ENCODE measurements around the gene TMEM95. TPM values are rescaled to one million over a fixed set of nuclear protein-coding genes. Genes with fewer than 3 reads are reported as not detected.

The TMEM95 gene
- total and polyA plus RNA-seq, 2 donors (not counting 1 experiment from before 2014, with no cell fraction given) = 0.25 TPM; not detected in 1

DNA sequence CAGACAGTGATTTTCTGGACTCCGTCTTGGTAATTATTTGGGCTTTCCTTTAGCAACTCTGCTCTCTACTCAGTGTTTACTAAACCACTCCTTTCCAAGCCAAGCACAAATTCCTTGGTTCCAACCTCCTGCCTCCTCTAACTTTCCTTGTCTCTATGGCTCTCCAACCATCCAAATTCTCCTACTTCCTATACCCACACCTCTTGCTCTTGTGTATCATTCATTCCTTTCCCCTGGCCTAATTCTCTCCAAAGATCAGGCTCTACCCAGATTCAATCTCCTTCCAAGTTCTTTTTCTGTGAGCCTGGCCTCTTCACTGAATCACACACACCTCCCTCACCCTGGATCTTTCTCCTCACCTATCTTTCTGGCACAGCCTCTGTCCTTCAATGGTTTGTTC is 26.9 kb upstream of the TMEM95 start:
- H3K27ac ChIP-seq (ENCODE audit: low read length in 2 of 2) = no peak overlapping the region
- TF ChIP-seq, protein P1, sequence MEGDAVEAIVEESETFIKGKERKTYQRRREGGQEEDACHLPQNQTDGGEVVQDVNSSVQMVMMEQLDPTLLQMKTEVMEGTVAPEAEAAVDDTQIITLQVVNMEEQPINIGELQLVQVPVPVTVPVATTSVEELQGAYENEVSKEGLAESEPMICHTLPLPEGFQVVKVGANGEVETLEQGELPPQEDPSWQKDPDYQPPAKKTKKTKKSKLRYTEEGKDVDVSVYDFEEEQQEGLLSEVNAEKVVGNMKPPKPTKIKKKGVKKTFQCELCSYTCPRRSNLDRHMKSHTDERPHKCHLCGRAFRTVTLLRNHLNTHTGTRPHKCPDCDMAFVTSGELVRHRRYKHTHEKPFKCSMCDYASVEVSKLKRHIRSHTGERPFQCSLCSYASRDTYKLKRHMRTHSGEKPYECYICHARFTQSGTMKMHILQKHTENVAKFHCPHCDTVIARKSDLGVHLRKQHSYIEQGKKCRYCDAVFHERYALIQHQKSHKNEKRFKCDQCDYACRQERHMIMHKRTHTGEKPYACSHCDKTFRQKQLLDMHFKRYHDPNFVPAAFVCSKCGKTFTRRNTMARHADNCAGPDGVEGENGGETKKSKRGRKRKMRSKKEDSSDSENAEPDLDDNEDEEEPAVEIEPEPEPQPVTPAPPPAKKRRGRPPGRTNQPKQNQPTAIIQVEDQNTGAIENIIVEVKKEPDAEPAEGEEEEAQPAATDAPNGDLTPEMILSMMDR (IDR thresholded peaks at IDR 0.05) = no peak
- no peak for TF ChIP-seq EZH2 (IDR thresholded peaks at IDR 0.05; ENCODE audit: borderline replicate concordance, insufficient read depth, low read depth, low read length, poor library complexity, severe bottlenecking)
- peaks cover 0 to 29% of the 10 kb centered on the region in 2 experiments for H3K36me3 ChIP-seq (replicated peaks in 1 of 2; ENCODE audit: control extremely low read depth in 1 of 2, control insufficient read depth in 1 of 2, extremely low read depth in 1 of 2, insufficient read depth in 2 of 2, low read length in 1 of 2)
- no peaks in the 10 kb centered on the region for H3K27me3 ChIP-seq (replicated peaks in 1 of 4; ENCODE audit: control extremely low read depth in 1 of 4, control insufficient read depth in 3 of 4, insufficient read depth in 4 of 4, low read length in 3 of 4)
- H3K27ac Mint-ChIP-seq = peak overlapping the region; percentile 94
- intact Hi-C loops (cut with micrococcal nuclease) = no loop called here
- H3K9ac ChIP-seq (ENCODE audit: low read length) = peak overlapping the region; percentile 86
- no peaks in the 10 kb centered on the region for H3K9me3 Mint-ChIP-seq (ENCODE audit: insufficient read depth)
- H4K20me1 ChIP-seq (ENCODE audit: control insufficient read depth, insufficient read depth, low read length, poor library complexity, severe bottlenecking) = peaks cover 5% of the 10 kb centered on the region
- no peaks in the 10 kb centered on the region for H3K27me3 Mint-ChIP-seq
- DNase-seq (no peak), ATAC-seq (ENCODE audit: low read depth) (no peak)
- peaks cover 23 to 42% of the 10 kb centered on the region in 2 donors for H3K4me1 ChIP-seq (ENCODE audit: control insufficient read depth in 2 of 2, insufficient read depth in 2 of 2, low read length in 2 of 2)
- POLR2A ChIA-PET = interaction anchor here (1.2 kb wide), 1 partner anchor 12 kb away, joined by 3 read pairs; the partner anchor contains the start of gene GPS2
- H3K79me2 ChIP-seq (ENCODE audit: control insufficient read depth, insufficient read depth, low read length) = peaks cover 25% of the 10 kb centered on the region
- no peak overlapping the region for H2AFZ ChIP-seq (ENCODE audit: insufficient read depth, low read depth, low read length, poor library complexity, severe bottlenecking)
- peak overlapping the region; percentile 88 for H3K4me2 ChIP-seq (replicated peaks; ENCODE audit: low read depth, low read length, poor library complexity, severe bottlenecking)
- no peaks in the 10 kb centered on the region for H3K9me3 ChIP-seq (ENCODE audit: control extremely low read depth in 1 of 3, control insufficient read depth in 2 of 3, insufficient read depth in 1 of 3, low read length in 2 of 3)
- H3K4me3 ChIP-seq (ENCODE audit: control extremely low read depth in 1 of 5, extremely low read depth in 1 of 5, insufficient read depth in 1 of 5, low read depth in 2 of 5, low read length in 4 of 5) = no peak overlapping the region
- peaks cover 38% of the 10 kb centered on the region for H3K4me1 Mint-ChIP-seq
- peak overlapping the region; percentile 96 for H3K4me3 Mint-ChIP-seq
- WGBS (ENCODE audit: insufficient coverage) = 100% methylated on average over 1 of the region's 1 CpG
- CTCF ChIA-PET = interaction anchor here (1.7 to 5.1 kb wide), 3 partner anchors 9 to 32 kb away, joined by 5 to 47 read pairs (median 15); partner anchors contain the start of gene ACAP1

DNA sequence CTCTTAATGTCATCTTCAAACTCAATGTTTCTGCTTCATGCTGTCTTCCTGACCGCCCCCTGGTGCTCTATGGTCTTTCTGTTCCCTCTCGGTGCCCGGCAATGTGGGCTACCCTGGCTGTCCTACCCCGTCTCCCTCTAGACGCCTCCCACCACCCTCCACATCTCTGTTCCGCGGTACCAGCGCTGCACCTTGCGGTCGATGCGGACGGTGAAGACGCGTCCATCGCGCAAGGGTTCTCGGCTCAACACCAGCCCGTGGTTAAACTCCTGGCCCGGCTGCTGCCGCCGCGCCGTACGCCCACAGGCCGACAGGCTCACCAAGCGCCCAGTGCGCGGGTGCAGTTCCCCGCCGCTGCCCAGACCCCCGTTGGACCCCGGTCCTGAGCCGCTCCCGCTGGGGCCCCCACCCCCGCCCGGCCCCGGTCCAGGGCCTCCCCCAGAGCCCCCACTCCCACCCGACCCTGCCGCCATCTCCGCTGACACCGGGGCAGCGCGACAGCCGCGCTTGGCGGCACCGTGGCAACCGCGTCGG is 26.0 kb upstream of the TMEM95 start, which contains the start of gene NEURL4:
TSS of gene NEURL4 (minus strand) at position 496 of the 534 bp plus-strand sequence. CDS start at position 473, 23 bp downstream.
- H3K9me3 ChIP-seq (ENCODE audit: control extremely low read depth in 1 of 3, control insufficient read depth in 2 of 3, insufficient read depth in 1 of 3, low read length in 2 of 3) = no peaks in the 10 kb centered on the region
- DNase-seq = peak; percentile 73
- peaks cover 23 to 49% of the 10 kb centered on the region in 2 donors for H3K4me1 ChIP-seq (ENCODE audit: control insufficient read depth in 2 of 2, insufficient read depth in 2 of 2, low read length in 2 of 2)
- peak within 1 kb of the TSS; percentile 86 to 93 for H3K27ac ChIP-seq (ENCODE audit: low read length in 2 of 2)
- H3K4me1 Mint-ChIP-seq = peaks cover 41% of the 10 kb centered on the region
- peak within 1 kb of the TSS; percentile 86 for H3K9ac ChIP-seq (ENCODE audit: low read length)
- CTCF ChIA-PET = interaction anchor here (0.9 to 3.0 kb wide), 13 partner anchors 8 to 159 kb away, joined by 3 to 20 read pairs (median 7); partner anchors contain the start of genes ACADVL, ACAP1, DLG4 and GPS2
- ATAC-seq (ENCODE audit: low read depth) = no peak
- peak within 1 kb of the TSS; percentile 98 for H3K27ac Mint-ChIP-seq
- TF ChIP-seq, protein P1 (IDR thresholded peaks at IDR 0.05) = no peak
- no peak for TF ChIP-seq EZH2 (IDR thresholded peaks at IDR 0.05; ENCODE audit: borderline replicate concordance, insufficient read depth, low read depth, low read length, poor library complexity, severe bottlenecking)
- under 1% methylated on average over 45 of the region's 50 CpGs for WGBS (ENCODE audit: insufficient coverage)
- H3K4me3 ChIP-seq (ENCODE audit: control extremely low read depth in 1 of 5, extremely low read depth in 1 of 5, insufficient read depth in 1 of 5, low read depth in 2 of 5, low read length in 4 of 5) = peak within 1 kb of the TSS; percentile 65 to 92 (median 81)
- POLR2A ChIA-PET = interaction anchor here (0.7 to 2.4 kb wide), 15 partner anchors 9 to 919 kb away, joined by 3 to 18 read pairs (median 5); partner anchors contain the start of genes CD68, CTC1, CTDNEP1 and ELP5
- H2AFZ ChIP-seq (ENCODE audit: insufficient read depth, low read depth, low read length, poor library complexity, severe bottlenecking) = peak within 1 kb of the TSS; percentile 94
- peaks cover 4% of the 10 kb centered on the region for H4K20me1 ChIP-seq (ENCODE audit: control insufficient read depth, insufficient read depth, low read length, poor library complexity, severe bottlenecking)
- no peaks in the 10 kb centered on the region for H3K27me3 ChIP-seq (replicated peaks in 1 of 4; ENCODE audit: control extremely low read depth in 1 of 4, control insufficient read depth in 3 of 4, insufficient read depth in 4 of 4, low read length in 3 of 4)
- peaks cover 0 to 20% of the 10 kb centered on the region in 2 experiments for H3K36me3 ChIP-seq (replicated peaks in 1 of 2; ENCODE audit: control extremely low read depth in 1 of 2, control insufficient read depth in 1 of 2, extremely low read depth in 1 of 2, insufficient read depth in 2 of 2, low read length in 1 of 2)
- no peaks in the 10 kb centered on the region for H3K9me3 Mint-ChIP-seq (ENCODE audit: insufficient read depth)
- H3K27me3 Mint-ChIP-seq = no peaks in the 10 kb centered on the region
- intact Hi-C loops (cut with micrococcal nuclease) = loop anchor here (1.0 kb wide), 9 partner anchors 14 to 243 kb away; partner anchors contain the start of genes DVL2, EIF5A, ELP5 and GABARAP
- peak within 1 kb of the TSS; percentile 96 for H3K4me3 Mint-ChIP-seq
- H3K79me2 ChIP-seq (ENCODE audit: control insufficient read depth, insufficient read depth, low read length) = peaks cover 23% of the 10 kb centered on the region
- H3K4me2 ChIP-seq (replicated peaks; ENCODE audit: low read depth, low read length, poor library complexity, severe bottlenecking) = peak within 1 kb of the TSS; percentile 88

Data from B cell (primary cell).